Dermis microvascular lymphatic vessel endothelial cell (primary cell): ENCODE results near the gene SPATA19. TPM values are rescaled to one million over a fixed set of nuclear protein-coding genes. Genes with fewer than 3 reads are reported as not detected.

Source experiments
- total RNA-seq: library from RNA; depleted of rRNA; stranded (reverse); fragments of >200 nt; gene quantifications from 2 replicates; pipeline ENCODE4 v1.2.1, GENCODE V29; 2014

SPATA19 gene
- total RNA-seq, 1 donor from 2014 or later = not detected

Other genes starting within 250 kb of the SPATA19 start
- not detected in 2 replicates for gene IGSF9B, start 111.5 kb upstream of the SPATA19 start, total RNA-seq
- gene JAM3, start 223.6 kb upstream of the SPATA19 start, total RNA-seq = 8.6 and 15.8 TPM in 2 replicates